ENCODE results near the gene LSR.

GRCh38 chr19:35266520-35267352 is 17.9 kb downstream of the LSR start:
- no peak for TF ChIP-seq POLR2A (IDR thresholded peaks at IDR 0.05)
- TF ChIP-seq, protein P1, sequence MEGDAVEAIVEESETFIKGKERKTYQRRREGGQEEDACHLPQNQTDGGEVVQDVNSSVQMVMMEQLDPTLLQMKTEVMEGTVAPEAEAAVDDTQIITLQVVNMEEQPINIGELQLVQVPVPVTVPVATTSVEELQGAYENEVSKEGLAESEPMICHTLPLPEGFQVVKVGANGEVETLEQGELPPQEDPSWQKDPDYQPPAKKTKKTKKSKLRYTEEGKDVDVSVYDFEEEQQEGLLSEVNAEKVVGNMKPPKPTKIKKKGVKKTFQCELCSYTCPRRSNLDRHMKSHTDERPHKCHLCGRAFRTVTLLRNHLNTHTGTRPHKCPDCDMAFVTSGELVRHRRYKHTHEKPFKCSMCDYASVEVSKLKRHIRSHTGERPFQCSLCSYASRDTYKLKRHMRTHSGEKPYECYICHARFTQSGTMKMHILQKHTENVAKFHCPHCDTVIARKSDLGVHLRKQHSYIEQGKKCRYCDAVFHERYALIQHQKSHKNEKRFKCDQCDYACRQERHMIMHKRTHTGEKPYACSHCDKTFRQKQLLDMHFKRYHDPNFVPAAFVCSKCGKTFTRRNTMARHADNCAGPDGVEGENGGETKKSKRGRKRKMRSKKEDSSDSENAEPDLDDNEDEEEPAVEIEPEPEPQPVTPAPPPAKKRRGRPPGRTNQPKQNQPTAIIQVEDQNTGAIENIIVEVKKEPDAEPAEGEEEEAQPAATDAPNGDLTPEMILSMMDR (IDR thresholded peaks at IDR 0.05), result peak in 1 of 6 experiments; percentile 10
